GM18870 (cell line): ENCODE measurements around the gene ARFGEF2.
"Not testable (repeated sequence)": the region's sequence is repeated elsewhere in the genome, so short reads cannot be mapped to it uniquely, and the experiment has no call there.

Source experiments
- ATAC-seq: cut with Tn5 transposase; IDR thresholded peaks from one replicate; pipeline ENCODE4 v1.9.1; 2021; ENCODE audit warnings: moderate library complexity; ENCODE audit not compliant: unreplicated experiment

The ARFGEF2 gene

GRCh38 chr20:49054056-49054643 lies 132.6 kb downstream of the ARFGEF2 start:
- ATAC-seq = no peak

GRCh38 chr20:49063279-49063678 lies 141.8 kb downstream of the ARFGEF2 start:
- ATAC-seq = no peak

- no peak for ATAC-seq
Observed at GRCh38 chr20:49074521-49074920, 153.0 kb downstream of the ARFGEF2 start.

- ATAC-seq = no peak
Observed at GRCh38 chr20:49078310-49078709, 156.8 kb downstream of the ARFGEF2 start.

- ATAC-seq = not testable (repeated sequence)
Observed at GRCh38 chr20:49082295-49082694, 160.8 kb downstream of the ARFGEF2 start.
